ENCODE results near the gene CNTN4.

The CNTN4 gene

GRCh38 chr3:2888592-2888991, 789.9 kb downstream of the CNTN4 start:
- Histone ChIP-seq H2AK5ac (ENCODE audit: low read length, severe bottlenecking) (no peak overlapping the region), H3K23ac (ENCODE audit: low read length in 2 of 2) (no peak overlapping the region), H3K27me3 (ENCODE audit: control insufficient read depth in 1 of 2, insufficient read depth in 1 of 2, low read length in 2 of 2) (no peaks in the 10 kb centered on the region), H3K4me1 (ENCODE audit: control insufficient read depth, insufficient read depth, low read depth, low read length) (no peaks in the 10 kb centered on the region), H2AFZ (ENCODE audit: low read depth, low read length) (no peak overlapping the region), H2BK12ac (ENCODE audit: low read length in 2 of 2) (no peak overlapping the region), H2BK120ac (ENCODE audit: low read depth, low read length) (no peak overlapping the region), H3K79me1 (replicated peaks; ENCODE audit: low read length, poor library complexity, severe bottlenecking) (no peaks in the 10 kb centered on the region), H3K9me3 (ENCODE audit: control insufficient read depth, low read length) (no peaks in the 10 kb centered on the region), H3K18ac (ENCODE audit: low read depth in 1 of 2, low read length in 2 of 2) (no peak overlapping the region), H3K14ac (ENCODE audit: low read length in 2 of 2) (no peak overlapping the region), H4K8ac (ENCODE audit: low read length) (no peak overlapping the region), H3K36me3 (ENCODE audit: control insufficient read depth in 1 of 2, insufficient read depth in 2 of 2, low read depth in 1 of 2, low read length in 2 of 2) (no peaks in the 10 kb centered on the region), H2BK5ac (ENCODE audit: low read depth, low read length, poor library complexity, severe bottlenecking) (no peak overlapping the region), H4K91ac (ENCODE audit: low read length) (no peak overlapping the region), H3K27ac (ENCODE audit: low read length, poor library complexity, severe bottlenecking) (no peak overlapping the region), H3K4me3 (ENCODE audit: insufficient read depth in 1 of 2, low read depth in 1 of 2, low read length in 2 of 2) (no peak overlapping the region), H3K4ac (ENCODE audit: low read depth in 1 of 2, low read length in 2 of 2) (no peak overlapping the region), H2BK15ac (ENCODE audit: low read depth, poor library complexity, severe bottlenecking) (no peak overlapping the region), H3K4me2 (ENCODE audit: low read length, poor library complexity, severe bottlenecking) (no peak overlapping the region), H3K9ac (ENCODE audit: low read length) (no peak overlapping the region)
- 85% methylated on average over 1 of the region's 2 CpGs for WGBS
- no peak for DNase-seq

DNA sequence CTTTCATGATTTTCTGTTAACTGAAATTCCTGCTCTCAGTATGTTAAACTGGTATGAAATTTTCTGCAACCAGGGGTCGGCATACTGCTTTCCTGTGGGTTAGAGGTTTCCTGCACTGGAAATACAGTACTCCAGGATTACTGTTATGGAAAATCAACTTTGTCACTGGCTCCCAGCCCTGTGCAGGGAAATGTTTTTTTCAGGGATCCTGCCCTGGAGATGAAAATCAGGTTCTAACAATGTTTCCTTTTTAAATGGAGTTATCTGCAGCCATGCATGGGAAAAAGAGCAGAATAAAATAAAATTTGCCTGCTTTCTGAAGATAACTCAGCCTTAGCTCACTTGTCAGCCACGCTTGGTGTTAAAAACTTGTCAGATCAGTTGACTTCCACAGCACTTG, 791.1 kb downstream of the CNTN4 start:
- Histone ChIP-seq H2BK120ac (ENCODE audit: low read depth, low read length) (no peak overlapping the region), H3K23ac (ENCODE audit: low read length in 2 of 2) (no peak overlapping the region), H3K36me3 (ENCODE audit: control insufficient read depth in 1 of 2, insufficient read depth in 2 of 2, low read depth in 1 of 2, low read length in 2 of 2) (no peaks in the 10 kb centered on the region), H4K91ac (ENCODE audit: low read length) (no peak overlapping the region), H3K27me3 (ENCODE audit: control insufficient read depth in 1 of 2, insufficient read depth in 1 of 2, low read length in 2 of 2) (no peaks in the 10 kb centered on the region), H4K8ac (ENCODE audit: low read length) (no peak overlapping the region), H3K4me3 (ENCODE audit: insufficient read depth in 1 of 2, low read depth in 1 of 2, low read length in 2 of 2) (no peak overlapping the region), H3K4me1 (ENCODE audit: control insufficient read depth, insufficient read depth, low read depth, low read length) (no peaks in the 10 kb centered on the region), H3K4me2 (ENCODE audit: low read length, poor library complexity, severe bottlenecking) (no peak overlapping the region), H3K9ac (ENCODE audit: low read length) (no peak overlapping the region), H2BK5ac (ENCODE audit: low read depth, low read length, poor library complexity, severe bottlenecking) (no peak overlapping the region), H3K4ac (ENCODE audit: low read depth in 1 of 2, low read length in 2 of 2) (no peak overlapping the region), H2BK15ac (ENCODE audit: low read depth, poor library complexity, severe bottlenecking) (no peak overlapping the region), H2AFZ (ENCODE audit: low read depth, low read length) (no peak overlapping the region), H3K9me3 (ENCODE audit: control insufficient read depth, low read length) (no peaks in the 10 kb centered on the region), H3K14ac (ENCODE audit: low read length in 2 of 2) (no peak overlapping the region), H2BK12ac (ENCODE audit: low read length in 2 of 2) (no peak overlapping the region), H3K18ac (ENCODE audit: low read depth in 1 of 2, low read length in 2 of 2) (no peak overlapping the region), H2AK5ac (ENCODE audit: low read length, severe bottlenecking) (no peak overlapping the region), H3K27ac (ENCODE audit: low read length, poor library complexity, severe bottlenecking) (no peak overlapping the region), H3K79me1 (replicated peaks; ENCODE audit: low read length, poor library complexity, severe bottlenecking) (no peaks in the 10 kb centered on the region)
- no peak for DNase-seq
- 86% methylated on average over 2 of the region's 2 CpGs for WGBS

DNA sequence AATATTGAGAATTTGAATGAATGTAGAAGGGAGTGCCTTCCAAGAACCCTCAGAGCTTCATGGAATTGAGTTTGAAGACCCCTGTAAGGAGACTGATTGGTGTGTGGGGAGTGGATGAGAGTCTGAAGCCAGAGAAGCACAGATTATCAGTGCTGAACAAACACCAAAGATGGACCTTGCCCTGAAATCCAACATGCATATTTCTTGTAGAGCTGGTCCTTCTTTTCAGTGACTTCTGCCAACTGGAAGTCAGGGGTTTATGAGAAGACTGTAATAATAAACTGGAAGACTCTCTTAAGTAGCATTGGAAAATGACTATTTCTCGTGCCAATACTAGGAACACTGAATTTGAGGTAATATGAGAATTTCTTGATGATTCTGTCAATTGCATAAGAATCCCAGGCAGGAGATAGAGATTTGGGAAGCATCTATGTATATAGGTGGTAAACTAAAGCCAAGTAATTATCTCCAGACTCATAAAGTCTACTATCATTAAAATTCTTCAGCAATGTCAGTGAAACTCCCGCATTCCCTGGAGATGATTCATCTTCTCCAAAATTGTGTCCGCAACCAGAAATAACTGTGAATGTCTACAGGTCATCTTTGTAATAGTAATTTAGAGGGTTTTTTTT, 797.8 kb downstream of the CNTN4 start:
- H4K8ac ChIP-seq (ENCODE audit: low read length) = no peak overlapping the region
- no peak overlapping the region for H2BK5ac ChIP-seq (ENCODE audit: low read depth, low read length, poor library complexity, severe bottlenecking)
- no peak overlapping the region for H2AK5ac ChIP-seq (ENCODE audit: low read length, severe bottlenecking)
- 91% methylated on average over 1 of the region's 3 CpGs for WGBS
- no peak overlapping the region for H3K4me3 ChIP-seq (ENCODE audit: insufficient read depth in 1 of 2, low read depth in 1 of 2, low read length in 2 of 2)
- no peaks in the 10 kb centered on the region for H3K79me1 ChIP-seq (replicated peaks; ENCODE audit: low read length, poor library complexity, severe bottlenecking)
- no peak overlapping the region for H3K18ac ChIP-seq (ENCODE audit: low read depth in 1 of 2, low read length in 2 of 2)
- H3K4me1 ChIP-seq (ENCODE audit: control insufficient read depth, insufficient read depth, low read depth, low read length) = no peaks in the 10 kb centered on the region
- no peak overlapping the region for H2BK12ac ChIP-seq (ENCODE audit: low read length in 2 of 2)
- H3K27me3 ChIP-seq (ENCODE audit: control insufficient read depth in 1 of 2, insufficient read depth in 1 of 2, low read length in 2 of 2) = no peaks in the 10 kb centered on the region
- no peak overlapping the region for H3K4me2 ChIP-seq (ENCODE audit: low read length, poor library complexity, severe bottlenecking)
- no peak overlapping the region for H3K4ac ChIP-seq (ENCODE audit: low read depth in 1 of 2, low read length in 2 of 2)
- H2BK15ac ChIP-seq (ENCODE audit: low read depth, poor library complexity, severe bottlenecking) = no peak overlapping the region
- no peaks in the 10 kb centered on the region for H3K36me3 ChIP-seq (ENCODE audit: control insufficient read depth in 1 of 2, insufficient read depth in 2 of 2, low read depth in 1 of 2, low read length in 2 of 2)
- H3K9me3 ChIP-seq (ENCODE audit: control insufficient read depth, low read length) = no peaks in the 10 kb centered on the region
- no peak for DNase-seq
- H3K23ac ChIP-seq (ENCODE audit: low read length in 2 of 2) = no peak overlapping the region
- H3K27ac ChIP-seq (ENCODE audit: low read length, poor library complexity, severe bottlenecking) = no peak overlapping the region
- H4K91ac ChIP-seq (ENCODE audit: low read length) = no peak overlapping the region
- H3K9ac ChIP-seq (ENCODE audit: low read length) = no peak overlapping the region
- H3K14ac ChIP-seq (ENCODE audit: low read length in 2 of 2) = no peak overlapping the region
- H2BK120ac ChIP-seq (ENCODE audit: low read depth, low read length) = no peak overlapping the region
- H2AFZ ChIP-seq (ENCODE audit: low read depth, low read length) = no peak overlapping the region

GRCh38 chr3:2897821-2898220, 799.2 kb downstream of the CNTN4 start:
- H2AFZ ChIP-seq (ENCODE audit: low read depth, low read length) = no peak overlapping the region
- H3K18ac ChIP-seq (ENCODE audit: low read depth in 1 of 2, low read length in 2 of 2) = no peak overlapping the region
- no peak overlapping the region for H3K23ac ChIP-seq (ENCODE audit: low read length in 2 of 2)
- no peak overlapping the region for H3K4me3 ChIP-seq (ENCODE audit: insufficient read depth in 1 of 2, low read depth in 1 of 2, low read length in 2 of 2)
- H4K91ac ChIP-seq (ENCODE audit: low read length) = no peak overlapping the region
- H2BK5ac ChIP-seq (ENCODE audit: low read depth, low read length, poor library complexity, severe bottlenecking) = no peak overlapping the region
- H2BK15ac ChIP-seq (ENCODE audit: low read depth, poor library complexity, severe bottlenecking) = no peak overlapping the region
- H3K4me1 ChIP-seq (ENCODE audit: control insufficient read depth, insufficient read depth, low read depth, low read length) = no peaks in the 10 kb centered on the region
- H2BK12ac ChIP-seq (ENCODE audit: low read length in 2 of 2) = no peak overlapping the region
- H3K4ac ChIP-seq (ENCODE audit: low read depth in 1 of 2, low read length in 2 of 2) = no peak overlapping the region
- no peaks in the 10 kb centered on the region for H3K36me3 ChIP-seq (ENCODE audit: control insufficient read depth in 1 of 2, insufficient read depth in 2 of 2, low read depth in 1 of 2, low read length in 2 of 2)
- no peaks in the 10 kb centered on the region for H3K79me1 ChIP-seq (replicated peaks; ENCODE audit: low read length, poor library complexity, severe bottlenecking)
- WGBS = 83% methylated on average over 1 of the region's 4 CpGs
- no peak overlapping the region for H2BK120ac ChIP-seq (ENCODE audit: low read depth, low read length)
- no peak overlapping the region for H3K4me2 ChIP-seq (ENCODE audit: low read length, poor library complexity, severe bottlenecking)
- H3K27ac ChIP-seq (ENCODE audit: low read length, poor library complexity, severe bottlenecking) = no peak overlapping the region
- no peaks in the 10 kb centered on the region for H3K27me3 ChIP-seq (ENCODE audit: control insufficient read depth in 1 of 2, insufficient read depth in 1 of 2, low read length in 2 of 2)
- H3K9me3 ChIP-seq (ENCODE audit: control insufficient read depth, low read length) = no peaks in the 10 kb centered on the region
- H4K8ac ChIP-seq (ENCODE audit: low read length) = no peak overlapping the region
- no peak overlapping the region for H2AK5ac ChIP-seq (ENCODE audit: low read length, severe bottlenecking)
- DNase-seq = no peak
- no peak overlapping the region for H3K9ac ChIP-seq (ENCODE audit: low read length)
- H3K14ac ChIP-seq (ENCODE audit: low read length in 2 of 2) = no peak overlapping the region
